ENCODE data around the gene NAB1.

The NAB1 gene

GRCh38 chr2:190637903-190638618 is 10.8 kb upstream of the NAB1 start:
- no peak for DNase-seq

DNA sequence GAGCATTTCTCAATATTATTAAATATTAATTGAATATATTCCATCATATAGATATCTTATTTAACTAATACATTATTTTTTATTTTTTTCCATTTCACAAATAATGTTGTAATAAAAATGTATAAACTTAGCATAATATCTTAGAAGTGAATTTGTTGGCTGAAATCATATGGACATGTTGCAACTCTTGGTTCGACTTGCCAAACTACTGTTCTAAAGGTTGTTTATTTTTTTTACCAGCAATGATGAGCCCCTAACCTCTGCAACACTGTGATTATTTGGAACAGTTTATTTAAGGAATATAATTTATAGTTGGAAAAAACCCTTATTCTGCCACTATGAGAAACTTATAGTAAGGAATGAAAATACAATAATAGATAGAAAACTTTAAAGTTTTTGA is 8.8 kb upstream of the NAB1 start:
- DNase-seq, result no peak

DNA sequence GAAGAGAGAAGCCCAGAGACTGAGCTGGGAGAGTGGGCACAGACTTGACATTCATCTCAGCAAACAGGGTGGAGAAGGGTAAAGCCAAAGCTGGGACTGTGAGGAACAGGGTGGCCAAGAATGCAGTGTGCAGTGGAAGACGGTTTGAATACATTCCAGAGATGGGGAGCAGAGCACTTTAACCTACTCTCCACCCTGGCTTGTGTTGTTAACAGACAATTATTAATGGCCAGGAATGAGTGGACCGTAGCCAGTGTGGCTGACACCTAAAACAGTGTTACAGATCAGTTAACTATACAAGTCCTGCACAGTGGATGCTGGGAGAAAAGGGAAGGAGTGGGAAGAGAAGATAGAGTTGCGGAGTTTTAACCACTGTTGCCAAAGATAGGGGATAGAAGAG is 7.4 kb upstream of the NAB1 start:
- DNase-seq, result no peak

DNA sequence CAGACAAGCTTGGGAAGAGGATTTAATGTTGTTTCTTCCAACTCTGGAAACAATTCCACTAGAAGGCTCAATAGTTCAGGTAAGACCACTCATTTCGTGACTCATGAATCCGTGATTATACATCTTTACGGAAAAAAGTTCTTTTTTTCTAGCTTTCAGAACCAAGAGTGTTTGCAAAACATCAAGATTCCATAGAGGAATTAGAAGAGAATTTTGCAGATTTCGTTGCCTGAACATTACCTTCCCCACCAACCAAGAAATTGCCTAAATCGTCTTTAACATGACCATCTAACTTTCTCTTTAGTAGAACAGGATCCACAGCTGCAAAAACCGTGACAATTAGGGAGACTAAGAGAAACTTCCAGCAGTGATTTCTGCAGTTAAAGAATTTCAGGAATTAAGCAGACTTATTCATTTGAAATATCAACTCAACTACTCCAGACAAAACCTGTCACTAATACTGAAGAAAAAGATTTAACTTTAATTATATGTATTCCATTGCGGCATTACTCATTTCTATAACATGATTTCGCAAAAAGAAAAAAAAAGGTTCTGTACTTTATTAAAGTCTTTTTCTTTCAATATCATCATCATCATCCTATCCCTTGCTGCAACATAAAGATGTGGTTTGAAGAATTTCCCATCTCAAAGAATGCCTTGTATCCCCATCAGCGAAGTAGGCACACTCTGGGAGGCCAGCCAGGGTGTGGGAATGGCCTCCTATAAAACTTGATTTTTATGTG is 1.9 kb upstream of the NAB1 start:
- no peak for DNase-seq

GRCh38 chr2:190648289-190649034 is 421 bp upstream of the NAB1 start:
- DNase-seq, result peak; percentile 59

DNA sequence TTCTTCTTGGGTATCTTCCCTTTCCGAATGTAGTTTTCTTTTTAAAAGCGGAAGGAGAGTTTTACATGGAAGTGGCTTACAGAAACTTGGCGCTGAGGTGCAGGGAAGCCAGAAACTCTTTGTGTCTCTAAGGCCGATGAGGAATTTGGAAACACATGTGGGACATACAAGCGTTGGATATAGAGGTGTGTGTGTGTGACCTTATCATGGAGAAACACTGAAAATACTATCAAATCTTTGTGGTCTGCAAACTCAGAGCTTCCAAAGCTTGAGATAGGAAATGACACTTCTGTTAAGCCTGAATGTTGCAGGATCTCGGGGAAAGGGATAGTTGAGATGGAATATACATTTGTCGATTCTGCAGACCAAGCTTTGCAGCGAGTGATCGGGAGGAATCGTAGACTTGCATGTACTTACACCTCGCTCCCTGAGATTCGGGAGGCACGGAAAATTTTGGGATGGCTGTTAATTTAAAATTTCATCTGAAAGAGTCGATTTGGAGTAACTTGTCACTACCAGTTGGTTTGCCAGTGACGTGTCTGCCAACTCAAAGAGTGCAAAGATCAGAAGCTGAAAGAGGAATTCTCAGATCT is 1.0 kb downstream of the NAB1 start:
- DNase-seq, result no peak

GRCh38 chr2:190651413-190651812 is 2.5 kb downstream of the NAB1 start:
- DNase-seq, result no peak

GRCh38 chr2:190653231-190653630 is 4.3 kb downstream of the NAB1 start:
- no peak for DNase-seq

DNA sequence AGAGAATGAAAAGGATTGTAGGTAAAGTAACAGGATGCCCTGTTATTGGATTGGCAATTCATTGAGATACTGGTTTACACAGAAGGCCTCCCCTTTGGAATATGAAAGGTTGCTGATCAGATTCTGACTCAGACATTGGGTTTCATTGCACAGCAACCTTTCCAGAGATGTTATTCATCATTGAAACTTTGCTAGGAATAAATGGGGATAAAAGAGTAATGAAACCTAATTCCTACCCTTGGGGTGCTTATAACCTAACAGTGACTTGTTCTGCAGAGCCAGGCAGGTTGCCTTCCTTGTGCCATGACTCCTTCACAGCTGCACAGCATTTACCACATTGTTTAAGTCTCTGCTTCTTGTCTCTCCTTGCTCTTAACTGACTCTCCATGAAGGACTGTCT is 5.0 kb downstream of the NAB1 start:
- DNase-seq, result no peak

DNA sequence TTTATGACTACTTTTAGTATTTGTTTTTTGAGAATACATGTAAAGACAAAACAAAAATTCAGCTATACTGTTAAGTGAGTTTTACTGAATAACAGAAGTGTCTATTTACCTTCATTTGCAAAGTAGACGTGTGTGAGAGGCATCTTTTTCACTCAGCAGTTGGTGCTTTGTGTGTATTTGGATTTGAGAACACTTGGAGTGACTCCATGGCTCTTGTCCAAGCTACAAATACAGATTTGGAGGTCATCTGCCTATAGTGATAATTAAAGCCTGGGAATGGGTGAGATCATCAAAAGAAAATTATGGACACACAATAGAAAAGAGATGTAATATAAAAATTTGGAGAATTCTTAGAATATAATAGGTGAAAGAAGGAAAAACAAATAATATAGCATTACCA is 6.2 kb downstream of the NAB1 start:
- peak; percentile 27 for DNase-seq

GRCh38 chr2:190655570-190655969 is 6.7 kb downstream of the NAB1 start:
- no peak for DNase-seq

GRCh38 chr2:190656301-190656700 is 7.4 kb downstream of the NAB1 start:
- DNase-seq, result no peak

DNA sequence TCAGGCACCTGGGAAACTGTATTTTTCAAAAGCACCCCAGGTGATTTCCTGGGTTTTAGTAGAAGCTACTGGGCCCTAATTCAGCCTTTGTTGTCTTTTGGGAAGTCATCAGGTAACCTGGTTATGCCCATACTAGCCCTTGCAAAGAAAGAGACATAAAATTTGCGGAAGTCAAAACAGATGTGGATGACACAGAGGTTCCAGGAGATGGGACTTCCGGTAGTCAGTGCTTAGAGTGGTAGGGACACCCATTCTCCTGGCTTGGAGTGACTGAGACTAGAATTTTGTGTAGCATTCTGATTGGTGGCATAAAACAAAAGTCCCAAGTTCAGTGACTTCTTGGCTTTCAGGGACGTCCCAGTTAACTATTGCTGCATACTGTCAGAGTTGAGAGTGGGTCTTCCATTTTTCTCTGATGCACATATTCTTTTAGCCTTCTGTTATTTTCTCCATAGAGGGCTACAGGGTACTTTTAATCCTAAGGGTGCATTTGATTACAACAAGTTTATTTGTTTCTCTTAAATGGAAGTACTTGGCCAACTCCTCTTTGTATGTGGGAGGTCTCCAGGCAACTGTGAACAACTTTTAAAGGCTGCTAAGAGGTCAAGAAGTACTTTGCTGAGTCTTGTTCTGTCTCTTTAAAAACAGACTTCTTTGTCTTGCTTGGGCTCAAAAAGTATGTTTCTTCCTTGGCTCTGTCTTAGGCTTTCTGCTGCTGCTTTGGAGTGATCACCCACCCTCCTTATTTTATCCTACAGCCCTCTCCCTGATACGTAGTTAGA is 8.8 kb downstream of the NAB1 start:
- DNase-seq, result no peak

DNA sequence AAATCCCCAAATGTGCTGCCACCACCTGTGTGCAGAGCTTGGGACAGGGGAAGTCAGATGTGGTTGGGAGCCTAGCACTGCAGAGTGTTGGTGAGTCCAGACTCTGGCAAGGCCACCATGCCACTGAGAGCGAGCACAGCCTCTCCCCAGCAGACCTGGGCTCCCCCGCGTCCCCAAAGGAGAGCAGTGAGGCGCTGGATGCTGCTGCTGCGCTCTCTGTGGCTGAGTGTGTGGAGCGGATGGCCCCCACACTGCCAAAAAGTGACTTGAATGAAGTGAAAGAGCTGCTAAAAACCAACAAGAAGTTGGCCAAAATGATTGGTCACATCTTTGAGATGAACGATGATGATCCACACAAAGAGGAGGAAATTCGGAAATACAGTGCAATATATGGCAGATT is 10.7 kb downstream of the NAB1 start:
- DNase-seq, result no peak

GRCh38 chr2:190662754-190663153 is 13.9 kb downstream of the NAB1 start:
- DNase-seq, result no peak

DNA sequence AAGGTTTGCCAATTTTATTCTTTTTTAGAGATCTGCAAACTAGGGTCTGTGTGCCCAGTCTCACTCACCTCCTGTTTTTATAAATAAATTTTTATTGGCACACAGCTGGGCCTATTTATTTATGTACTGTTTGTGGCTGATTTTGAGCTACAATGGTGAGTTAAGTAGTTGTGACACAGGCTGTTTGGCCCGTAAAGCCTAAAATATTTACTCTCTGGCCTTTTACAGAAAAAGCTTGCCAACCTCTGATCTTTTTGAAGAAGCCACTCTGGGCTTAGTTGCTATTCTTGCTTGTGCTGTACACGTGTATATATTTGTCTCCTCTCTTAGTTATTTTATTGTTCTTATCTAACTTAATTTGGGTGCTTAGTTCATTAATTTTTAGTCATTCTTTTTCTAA is 14.5 kb downstream of the NAB1 start:
- DNase-seq, result no peak

DNA sequence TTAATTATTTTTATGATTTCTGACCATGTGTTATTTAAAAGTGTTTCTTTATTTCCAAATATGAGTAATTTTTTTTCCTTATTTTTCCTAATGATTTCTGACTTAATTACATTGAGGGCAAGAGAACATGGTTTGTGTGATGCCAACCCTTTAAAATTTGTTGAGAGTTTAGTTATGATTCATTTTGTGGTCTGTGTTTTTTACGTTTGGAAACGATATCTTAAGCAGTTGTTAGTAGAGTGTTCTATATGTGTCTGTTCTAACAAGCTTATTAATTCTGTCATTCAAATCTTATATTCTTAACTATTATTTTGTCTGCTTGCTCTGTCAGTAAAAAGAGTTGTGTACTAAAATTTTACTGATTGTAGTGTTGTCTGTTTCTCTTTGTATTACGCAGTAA is 15.0 kb downstream of the NAB1 start:
- no peak for DNase-seq

DNA sequence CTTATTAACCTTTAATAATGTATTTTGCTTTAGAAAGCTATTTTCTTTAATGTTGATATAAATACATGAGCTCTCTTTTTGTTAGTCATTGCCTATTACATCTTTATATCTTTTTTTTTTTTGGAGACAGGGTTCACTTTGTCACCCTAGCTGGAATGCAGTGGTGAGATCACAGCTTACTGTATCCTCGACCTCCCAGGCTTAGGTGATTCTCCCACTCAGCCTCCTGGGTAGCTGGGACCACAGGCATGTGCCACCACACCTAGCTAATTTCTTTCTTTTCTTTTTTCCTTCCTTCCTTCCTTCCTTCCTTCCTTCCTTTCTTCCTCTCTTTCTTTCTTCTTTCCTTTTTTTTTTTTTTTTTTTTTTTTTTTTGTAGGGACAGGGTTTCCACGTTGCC is 15.4 kb downstream of the NAB1 start:
- DNase-seq, result no peak

GRCh38 chr2:190666895-190667294 is 18.0 kb downstream of the NAB1 start:
- DNase-seq, result no peak

DNA sequence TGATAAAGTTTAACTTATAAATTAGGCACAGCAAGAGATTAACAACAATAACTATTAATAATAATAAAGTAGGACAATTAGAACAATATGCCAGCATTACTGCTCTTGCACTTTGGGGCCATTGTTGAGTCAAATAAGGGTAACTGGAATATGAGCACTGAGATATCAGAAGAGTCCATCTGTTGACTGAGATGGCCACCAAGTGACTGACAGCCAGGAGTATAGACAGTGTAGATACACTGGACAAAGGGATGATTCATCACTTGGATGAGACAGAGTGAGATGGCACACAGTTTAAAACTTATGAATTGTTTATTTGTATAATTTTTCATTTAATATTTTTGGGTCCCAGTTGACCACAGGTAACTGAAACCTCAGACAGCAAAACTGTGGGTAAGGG is 20.0 kb downstream of the NAB1 start:
- no peak for DNase-seq

GRCh38 chr2:190670182-190670946 is 21.5 kb downstream of the NAB1 start:
- DNase-seq, result no peak

All from NCI-H2081 treated with DMSO at 0.1 percent for 48 hours (cell line).